ENCODE measurements around the gene ETFA.
A peak's percentile ranks its signal among the peaks of the same experiment; 100 is the strongest.

ETFA gene

GRCh38 chr15:76311100-76311953, at the start of gene ETFA:
Gene ETFA, minus strand, starts transcription at chr15:76311469. Its CDS starts 81 bp downstream, at chr15:76311388.
- TF ChIP-seq MYC (IDR thresholded peaks at IDR 0.05; ENCODE audit: low read depth, low read length) (peak; percentile 95), MAX (IDR thresholded peaks at IDR 0.05; ENCODE audit: low read depth, low read length) (peak; percentile 89), POLR2A (IDR thresholded peaks at IDR 0.05; ENCODE audit: extremely low read depth, insufficient read length) (peak; percentile 97)
- TF ChIP-seq, protein P1, sequence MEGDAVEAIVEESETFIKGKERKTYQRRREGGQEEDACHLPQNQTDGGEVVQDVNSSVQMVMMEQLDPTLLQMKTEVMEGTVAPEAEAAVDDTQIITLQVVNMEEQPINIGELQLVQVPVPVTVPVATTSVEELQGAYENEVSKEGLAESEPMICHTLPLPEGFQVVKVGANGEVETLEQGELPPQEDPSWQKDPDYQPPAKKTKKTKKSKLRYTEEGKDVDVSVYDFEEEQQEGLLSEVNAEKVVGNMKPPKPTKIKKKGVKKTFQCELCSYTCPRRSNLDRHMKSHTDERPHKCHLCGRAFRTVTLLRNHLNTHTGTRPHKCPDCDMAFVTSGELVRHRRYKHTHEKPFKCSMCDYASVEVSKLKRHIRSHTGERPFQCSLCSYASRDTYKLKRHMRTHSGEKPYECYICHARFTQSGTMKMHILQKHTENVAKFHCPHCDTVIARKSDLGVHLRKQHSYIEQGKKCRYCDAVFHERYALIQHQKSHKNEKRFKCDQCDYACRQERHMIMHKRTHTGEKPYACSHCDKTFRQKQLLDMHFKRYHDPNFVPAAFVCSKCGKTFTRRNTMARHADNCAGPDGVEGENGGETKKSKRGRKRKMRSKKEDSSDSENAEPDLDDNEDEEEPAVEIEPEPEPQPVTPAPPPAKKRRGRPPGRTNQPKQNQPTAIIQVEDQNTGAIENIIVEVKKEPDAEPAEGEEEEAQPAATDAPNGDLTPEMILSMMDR (IDR thresholded peaks at IDR 0.05; ENCODE audit: low read depth, low read length): no peak
- peak within 1 kb of the TSS; percentile 75 for H3K4me3 ChIP-seq (ENCODE audit: low read depth, low read length)
- DNase-seq (ENCODE audit: low read depth): peak; percentile 99

DNA sequence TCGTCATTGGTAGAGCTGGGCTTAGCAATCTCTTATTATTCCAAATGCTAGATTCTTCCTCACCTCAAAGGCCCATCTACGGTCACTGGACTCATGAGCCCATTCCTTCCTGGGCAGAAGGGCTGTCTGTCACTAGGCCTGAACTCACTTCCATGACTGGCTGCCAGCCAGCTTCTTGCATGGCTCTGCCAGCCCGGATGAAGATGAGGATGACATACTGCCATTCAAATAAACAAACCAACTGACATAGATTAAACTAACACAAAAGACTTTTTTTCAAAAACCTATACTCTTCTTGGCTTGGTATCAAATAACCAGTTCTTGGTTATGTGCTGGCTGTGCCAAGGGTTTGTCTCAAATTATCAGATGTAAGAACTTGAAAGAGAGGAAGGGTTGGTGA, 49.1 kb upstream of the ETFA start:
- DNase-seq (ENCODE audit: low read depth): no peak
- TF ChIP-seq, protein P1 (IDR thresholded peaks at IDR 0.05; ENCODE audit: low read depth, low read length): no peak
- TF ChIP-seq MAX (IDR thresholded peaks at IDR 0.05; ENCODE audit: low read depth, low read length): no peak
- TF ChIP-seq MYC (IDR thresholded peaks at IDR 0.05; ENCODE audit: low read depth, low read length): no peak
- no peak overlapping the region for H3K4me3 ChIP-seq (ENCODE audit: low read depth, low read length)

DNA sequence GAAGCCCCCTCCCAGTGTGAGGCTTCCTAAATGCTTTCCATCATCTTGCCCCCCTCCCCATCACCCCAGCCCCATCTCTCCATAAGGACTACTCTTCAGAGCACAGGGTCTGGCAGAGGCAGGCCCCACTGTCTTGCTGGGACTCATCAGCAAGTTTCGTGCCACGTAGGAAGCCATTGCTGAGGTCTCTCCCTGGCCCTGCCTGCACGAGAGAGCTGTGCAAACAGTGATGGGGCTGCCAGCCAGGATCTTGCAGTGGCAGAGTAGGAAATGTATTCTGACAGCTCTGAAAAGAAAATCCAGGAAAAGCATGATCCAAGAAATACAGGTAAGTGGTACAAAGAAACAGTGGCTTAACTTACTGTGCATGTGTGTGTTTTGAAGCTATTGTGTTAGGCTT, 47.9 kb upstream of the ETFA start:
- no peak overlapping the region for H3K4me3 ChIP-seq (ENCODE audit: low read depth, low read length)
- no peak for DNase-seq (ENCODE audit: low read depth)
- TF ChIP-seq MYC (IDR thresholded peaks at IDR 0.05; ENCODE audit: low read depth, low read length) (no peak), MAX (IDR thresholded peaks at IDR 0.05; ENCODE audit: low read depth, low read length) (no peak), POLR2A (IDR thresholded peaks at IDR 0.05; ENCODE audit: extremely low read depth, insufficient read length) (no peak)
- TF ChIP-seq, protein P1 (IDR thresholded peaks at IDR 0.05; ENCODE audit: low read depth, low read length): no peak

DNA sequence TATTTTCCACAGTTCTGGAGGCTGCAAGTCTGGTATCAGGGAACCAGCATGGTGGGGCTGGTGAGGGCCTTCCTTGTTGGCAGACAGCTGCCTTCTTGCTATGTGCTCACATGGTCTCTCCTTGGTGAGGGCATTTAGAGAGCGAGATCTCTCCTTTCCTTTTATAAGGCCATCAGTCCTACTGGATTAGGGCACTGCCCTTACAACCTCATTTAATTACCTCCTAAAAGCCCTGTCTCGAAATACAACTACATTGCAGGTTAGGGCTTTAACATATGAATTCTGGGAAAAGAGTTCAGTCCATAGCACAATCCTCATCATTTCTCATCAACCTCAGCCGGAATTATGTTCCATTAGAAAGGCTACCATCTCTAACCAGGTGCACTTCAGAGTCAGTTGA, 47.2 kb upstream of the ETFA start:
- no peak overlapping the region for H3K4me3 ChIP-seq (ENCODE audit: low read depth, low read length)
- no peak for DNase-seq (ENCODE audit: low read depth)
- TF ChIP-seq POLR2A (IDR thresholded peaks at IDR 0.05; ENCODE audit: extremely low read depth, insufficient read length) (no peak), MYC (IDR thresholded peaks at IDR 0.05; ENCODE audit: low read depth, low read length) (no peak), MAX (IDR thresholded peaks at IDR 0.05; ENCODE audit: low read depth, low read length) (no peak)
- TF ChIP-seq, protein P1 (IDR thresholded peaks at IDR 0.05; ENCODE audit: low read depth, low read length): no peak

GRCh38 chr15:76354823-76355440, 43.7 kb upstream of the ETFA start:
- H3K4me3 ChIP-seq (ENCODE audit: low read depth, low read length): no peak overlapping the region
- TF ChIP-seq POLR2A (IDR thresholded peaks at IDR 0.05; ENCODE audit: extremely low read depth, insufficient read length): no peak
- TF ChIP-seq MYC (IDR thresholded peaks at IDR 0.05; ENCODE audit: low read depth, low read length): no peak
- TF ChIP-seq MAX (IDR thresholded peaks at IDR 0.05; ENCODE audit: low read depth, low read length): no peak
- TF ChIP-seq, protein P1 (IDR thresholded peaks at IDR 0.05; ENCODE audit: low read depth, low read length): no peak
- DNase-seq (ENCODE audit: low read depth): no peak
